Adrenal gland (tissue), 5 donors: Measurements from ENCODE around the gene NABP2.

Experiments used
- CTCF ChIP-seq, 6 experiments: fragments of 450-650 bp in 4 of 6; fragments of 200-600 bp in 2 of 6; sonication (generic) in 1 of 6; IDR thresholded peaks; 1 replicate in 5 of 6; 2 replicates in 1 of 6; pipeline versions ENCODE4 v1.5.1 to v1.8.0; 2016 to 2021; ENCODE audit warnings: antibody characterized with exemption in 6 of 6, mild to moderate bottlenecking in 2 of 6, moderate library complexity in 1 of 6
- POLR2A ChIP-seq, 2 donors: fragments of 450-650 bp; IDR thresholded peaks; one replicate each; pipeline ENCODE4 v1.6.1; 2017; ENCODE audit warnings: antibody characterized with exemption in 2 of 2, mild to moderate bottlenecking in 2 of 2, moderate library complexity in 1 of 2
- donor health status: DM: no; HTN: no; CAD: no.

GRCh38 chr12:56255671-56256070 lies 31.5 kb downstream of the NABP2 start:
- no peak for TF ChIP-seq CTCF (IDR thresholded peaks at IDR 0.05)
- no peak for TF ChIP-seq POLR2A (IDR thresholded peaks at IDR 0.05)
